ENCODE measurements around the gene BAIAP2. TPM values are rescaled to one million over a fixed set of nuclear protein-coding genes. Genes with fewer than 3 reads are reported as not detected.
"Not testable (repeated sequence)": the region's sequence is repeated elsewhere in the genome, so short reads cannot be mapped to it uniquely, and the experiment has no call there.

BAIAP2 gene
- total RNA-seq, 1 donor from 2014 or later, result 5.5 TPM

GRCh38 chr17:81010935-81011334 lies 24.0 kb upstream of the BAIAP2 start:
- Mint-ChIP-seq H3K27ac (no peak overlapping the region), H3K4me1 (peaks cover 4% of the 10 kb centered on the region), H3K9me3 (peaks cover 16% of the 10 kb centered on the region), H3K4me3 (no peak overlapping the region), H3K27me3 (peaks cover 19% of the 10 kb centered on the region), H3K36me3 (ENCODE audit: low read depth) (peaks cover 10% of the 10 kb centered on the region)
- intact Hi-C loops (cut with micrococcal nuclease), result no loop called here
- DNase-seq, result no peak

GRCh38 chr17:81011951-81012350 lies 23.0 kb upstream of the BAIAP2 start:
- Mint-ChIP-seq H3K4me3 (no peak overlapping the region), H3K27ac (no peak overlapping the region), H3K27me3 (peaks cover 10% of the 10 kb centered on the region), H3K9me3 (peaks cover 19% of the 10 kb centered on the region), H3K4me1 (peaks cover 7% of the 10 kb centered on the region), H3K36me3 (ENCODE audit: low read depth) (peaks cover 13% of the 10 kb centered on the region)
- intact Hi-C loops (cut with micrococcal nuclease), result no loop called here
- DNase-seq, result no peak

- no peak overlapping the region for H3K27ac Mint-ChIP-seq
- DNase-seq, result no peak
- H3K36me3 Mint-ChIP-seq (ENCODE audit: low read depth), result peaks cover 13% of the 10 kb centered on the region
- H3K27me3 Mint-ChIP-seq, result peaks cover 4% of the 10 kb centered on the region
- peaks cover 12% of the 10 kb centered on the region for H3K4me1 Mint-ChIP-seq
- peaks cover 19% of the 10 kb centered on the region for H3K9me3 Mint-ChIP-seq
- no peak overlapping the region for H3K4me3 Mint-ChIP-seq
- intact Hi-C loops (cut with micrococcal nuclease), result no loop called here
Measured at GRCh38 chr17:81012574-81013447, 22.1 kb upstream of the BAIAP2 start.

- intact Hi-C loops (cut with micrococcal nuclease), result no loop called here
Measured at GRCh38 chr17:81013642-81014041, 21.3 kb upstream of the BAIAP2 start.

GRCh38 chr17:81015136-81015535 lies 19.8 kb upstream of the BAIAP2 start:
- no peaks in the 10 kb centered on the region for H3K27me3 Mint-ChIP-seq
- no peak overlapping the region for H3K4me3 Mint-ChIP-seq
- DNase-seq, result no peak
- no peak overlapping the region for H3K27ac Mint-ChIP-seq
- H3K9me3 Mint-ChIP-seq, result peaks cover 19% of the 10 kb centered on the region
- intact Hi-C loops (cut with micrococcal nuclease), result no loop called here
- H3K4me1 Mint-ChIP-seq, result peaks cover 30% of the 10 kb centered on the region
- peaks cover 13% of the 10 kb centered on the region for H3K36me3 Mint-ChIP-seq (ENCODE audit: low read depth)

More at GRCh38 chr17:81013642-81014041, 21.3 kb upstream of the BAIAP2 start:
- DNase-seq, result no peak
- Mint-ChIP-seq H3K27me3 (no peaks in the 10 kb centered on the region), H3K4me3 (no peak overlapping the region), H3K9me3 (peaks cover 19% of the 10 kb centered on the region), H3K36me3 (ENCODE audit: low read depth) (peaks cover 13% of the 10 kb centered on the region), H3K4me1 (peaks cover 19% of the 10 kb centered on the region), H3K27ac (no peak overlapping the region)

GRCh38 chr17:81016575-81016974 lies 18.4 kb upstream of the BAIAP2 start:
- Mint-ChIP-seq H3K9me3 (peaks cover 13% of the 10 kb centered on the region), H3K36me3 (ENCODE audit: low read depth) (peaks cover 8% of the 10 kb centered on the region), H3K27ac (peak overlapping the region; percentile 29), H3K4me3 (peak overlapping the region; percentile 16), H3K27me3 (no peaks in the 10 kb centered on the region), H3K4me1 (peaks cover 30% of the 10 kb centered on the region)
- no peak for DNase-seq
- intact Hi-C loops (cut with micrococcal nuclease), result no loop called here

- intact Hi-C loops (cut with micrococcal nuclease); H3K36me3 Mint-ChIP-seq (ENCODE audit: low read depth); H3K9me3 Mint-ChIP-seq; DNase-seq; H3K27me3 Mint-ChIP-seq: not testable (repeated sequence)
- Mint-ChIP-seq H3K4me1 (peaks cover 30% of the 10 kb centered on the region), H3K27ac (peak overlapping the region; percentile 95), H3K4me3 (peak overlapping the region; percentile 72)
Measured at GRCh38 chr17:81017330-81017729, 17.6 kb upstream of the BAIAP2 start.

- peak; percentile 86 for DNase-seq
- H3K9me3 Mint-ChIP-seq, result peaks cover 8% of the 10 kb centered on the region
- H3K27ac Mint-ChIP-seq, result peak overlapping the region; percentile 95
- peak overlapping the region; percentile 72 for H3K4me3 Mint-ChIP-seq
- intact Hi-C loops (cut with micrococcal nuclease), result no loop called here
- H3K27me3 Mint-ChIP-seq, result no peaks in the 10 kb centered on the region
- peaks cover 6% of the 10 kb centered on the region for H3K36me3 Mint-ChIP-seq (ENCODE audit: low read depth)
- peaks cover 30% of the 10 kb centered on the region for H3K4me1 Mint-ChIP-seq
Measured at GRCh38 chr17:81018044-81018802, 16.7 kb upstream of the BAIAP2 start.

GRCh38 chr17:81019563-81020442 lies 15.1 kb upstream of the BAIAP2 start:
- peaks cover 33% of the 10 kb centered on the region for H3K4me1 Mint-ChIP-seq
- H3K27ac Mint-ChIP-seq, result peak overlapping the region; percentile 67
- intact Hi-C loops (cut with micrococcal nuclease), result loop anchor here (10.0 kb wide), 1 partner anchor 225 kb away; no protein-coding TSS in a partner anchor
- H3K36me3 Mint-ChIP-seq (ENCODE audit: low read depth), result peaks cover 3% of the 10 kb centered on the region
- no peak for DNase-seq
- no peaks in the 10 kb centered on the region for H3K27me3 Mint-ChIP-seq
- H3K9me3 Mint-ChIP-seq, result peaks cover 8% of the 10 kb centered on the region
- peak overlapping the region; percentile 72 for H3K4me3 Mint-ChIP-seq

- Mint-ChIP-seq H3K4me3 (no peak overlapping the region), H3K9me3 (peaks cover 7% of the 10 kb centered on the region), H3K27ac (no peak overlapping the region), H3K4me1 (peaks cover 33% of the 10 kb centered on the region), H3K27me3 (peaks cover 2% of the 10 kb centered on the region), H3K36me3 (ENCODE audit: low read depth) (peaks cover 3% of the 10 kb centered on the region)
- intact Hi-C loops (cut with micrococcal nuclease), result loop anchor here (10.0 kb wide), 1 partner anchor 224 kb away; no protein-coding TSS in a partner anchor
- DNase-seq, result no peak
Measured at GRCh38 chr17:81020443-81020766, 14.5 kb upstream of the BAIAP2 start.

GRCh38 chr17:81020767-81021497 lies 14.0 kb upstream of the BAIAP2 start:
- peaks cover 3% of the 10 kb centered on the region for H3K9me3 Mint-ChIP-seq
- H3K27me3 Mint-ChIP-seq, result peaks cover 2% of the 10 kb centered on the region
- H3K4me1 Mint-ChIP-seq, result peaks cover 33% of the 10 kb centered on the region
- H3K36me3 Mint-ChIP-seq (ENCODE audit: low read depth), result peaks cover 3% of the 10 kb centered on the region
- H3K4me3 Mint-ChIP-seq, result no peak overlapping the region
- no peak overlapping the region for H3K27ac Mint-ChIP-seq
- intact Hi-C loops (cut with micrococcal nuclease), result loop anchor here (10.0 kb wide), 1 partner anchor 224 kb away; no protein-coding TSS in a partner anchor
- DNase-seq, result no peak

- Mint-ChIP-seq H3K27ac (no peak overlapping the region), H3K36me3 (ENCODE audit: low read depth) (peaks cover 2% of the 10 kb centered on the region), H3K27me3 (peaks cover 7% of the 10 kb centered on the region), H3K9me3 (peaks cover 3% of the 10 kb centered on the region), H3K4me3 (no peak overlapping the region), H3K4me1 (peaks cover 32% of the 10 kb centered on the region)
- no peak for DNase-seq
- intact Hi-C loops (cut with micrococcal nuclease), result loop anchor here (10.0 kb wide), 1 partner anchor 223 kb away; no protein-coding TSS in a partner anchor
Measured at GRCh38 chr17:81021531-81022343, 13.2 kb upstream of the BAIAP2 start.
